VCaP (cell line): ENCODE results near the gene STRN3.

Source experiments
- H3K27ac ChIP-seq: fragments of 450-650 bp; 2 replicates; pipeline ENCODE4 v1.5.1; 2017
- CTCF ChIP-seq: fragments of 450-650 bp; conservative IDR thresholded peaks from 2 replicates; pipeline ENCODE4 v1.5.1; 2017; ENCODE audit warnings: mild to moderate bottlenecking, moderate library complexity

STRN3 gene

GRCh38 chr14:30888480-30889243, 137.5 kb downstream of the STRN3 start:
- TF ChIP-seq CTCF = no peak
- no peak overlapping the region for H3K27ac ChIP-seq

- TF ChIP-seq CTCF = no peak
- no peak overlapping the region for H3K27ac ChIP-seq
Observed at GRCh38 chr14:30885840-30886740, 140.1 kb downstream of the STRN3 start.

GRCh38 chr14:30884901-30885300, 141.3 kb downstream of the STRN3 start:
- no peak overlapping the region for H3K27ac ChIP-seq
- no peak for TF ChIP-seq CTCF

GRCh38 chr14:30883508-30884294, 142.5 kb downstream of the STRN3 start:
- H3K27ac ChIP-seq = no peak overlapping the region
- TF ChIP-seq CTCF = no peak

- TF ChIP-seq CTCF = no peak
- no peak overlapping the region for H3K27ac ChIP-seq
Observed at GRCh38 chr14:30882431-30882830, 143.7 kb downstream of the STRN3 start.

GRCh38 chr14:30876692-30877091, 149.5 kb downstream of the STRN3 start:
- TF ChIP-seq CTCF = no peak
- H3K27ac ChIP-seq = no peak overlapping the region

- no peak overlapping the region for H3K27ac ChIP-seq
- no peak for TF ChIP-seq CTCF
Observed at GRCh38 chr14:30875788-30876053, 150.5 kb downstream of the STRN3 start.
